Ishikawa (cell line): Measurements from ENCODE around the gene GYS2.

Source experiments
- CEBPB ChIP-seq: IDR thresholded peaks from 2 replicates; pipeline ENCODE4 v1.6.1; 2012
- EGR1 ChIP-seq: IDR thresholded peaks from 2 replicates; pipeline ENCODE4 v1.6.1; 2012
- EP300 ChIP-seq: IDR thresholded peaks from 2 replicates; pipeline ENCODE4 v1.6.1; 2012; ENCODE audit warnings: borderline replicate concordance
- FOXM1 ChIP-seq: IDR thresholded peaks from 2 replicates; pipeline ENCODE4 v1.6.1; 2012; ENCODE audit warnings: low read depth, borderline replicate concordance
- MAX ChIP-seq: IDR thresholded peaks from 2 replicates; pipeline ENCODE4 v1.6.1; 2012
- NFIC ChIP-seq: IDR thresholded peaks from 2 replicates; pipeline ENCODE4 v1.6.1; 2012
- RAD21 ChIP-seq: IDR thresholded peaks from 2 replicates; pipeline ENCODE4 v1.6.1; 2012; ENCODE audit warnings: low read depth
- REST ChIP-seq: IDR thresholded peaks from 2 replicates; pipeline ENCODE4 v1.6.1; 2012; ENCODE audit warnings: low read depth, mild to moderate bottlenecking
- TAF1 ChIP-seq: IDR thresholded peaks from 2 replicates; pipeline ENCODE4 v1.6.1; 2012; ENCODE audit warnings: low read depth, mild to moderate bottlenecking
- TCF12 ChIP-seq: IDR thresholded peaks from 2 replicates; pipeline ENCODE4 v1.6.1; 2012; ENCODE audit warnings: low read depth
- TEAD4 ChIP-seq: IDR thresholded peaks from 2 replicates; pipeline ENCODE4 v1.6.1; 2012
- USF1 ChIP-seq: IDR thresholded peaks from 2 replicates; pipeline ENCODE4 v1.6.1; 2012
- YY1 ChIP-seq: IDR thresholded peaks from 2 replicates; pipeline ENCODE4 v1.6.1; 2012; ENCODE audit warnings: low read depth
- ZBTB7A ChIP-seq: IDR thresholded peaks from 2 replicates; pipeline ENCODE4 v1.6.1; 2012; ENCODE audit warnings: low read depth

DNA sequence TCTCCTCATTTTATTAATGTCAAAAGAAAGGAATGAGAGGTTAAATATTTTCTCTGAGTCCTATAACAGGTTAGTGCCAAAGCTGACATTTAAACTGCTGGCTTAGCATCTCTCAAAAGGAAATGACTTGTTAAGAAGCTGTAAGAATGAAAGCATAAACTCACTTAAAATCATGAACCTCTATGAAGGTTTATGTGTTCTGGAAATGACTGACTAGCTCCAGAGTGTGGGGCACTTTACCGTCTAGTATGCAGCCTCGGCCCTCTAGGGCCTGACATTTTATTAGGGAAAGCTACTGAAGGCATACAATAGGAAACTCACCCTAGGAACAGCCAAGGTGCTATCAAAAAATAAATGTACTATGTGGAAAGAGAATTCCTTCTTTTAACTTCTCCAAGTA is 43.5 kb downstream of the GYS2 start:
- TF ChIP-seq REST = no peak
- no peak for TF ChIP-seq EP300
- TF ChIP-seq YY1 = no peak
- no peak for TF ChIP-seq EGR1
- no peak for TF ChIP-seq USF1
- no peak for TF ChIP-seq TCF12
- no peak for TF ChIP-seq TAF1
- TF ChIP-seq ZBTB7A = no peak
- no peak for TF ChIP-seq CEBPB
- no peak for TF ChIP-seq MAX
- TF ChIP-seq FOXM1 = no peak
- no peak for TF ChIP-seq TEAD4
- TF ChIP-seq RAD21 = no peak
- no peak for TF ChIP-seq NFIC
